SIG-M5 (cell line): ENCODE measurements around the gene LRP1.

Experiments used
- DNase-seq: peaks from one replicate; lab custom pipeline; 2025; lab: John Stamatoyannopoulos, UW

The LRP1 gene

GRCh38 chr12:57175428-57176138, 47.3 kb downstream of the LRP1 start:
- no peak for DNase-seq

- no peak for DNase-seq
Observed at GRCh38 chr12:57176139-57176477, 47.8 kb downstream of the LRP1 start.

- DNase-seq: no peak
Observed at GRCh38 chr12:57176846-57177245, 48.6 kb downstream of the LRP1 start.

GRCh38 chr12:57177354-57177753, 49.1 kb downstream of the LRP1 start:
- DNase-seq: no peak

GRCh38 chr12:57178213-57178612, 49.9 kb downstream of the LRP1 start:
- no peak for DNase-seq

- DNase-seq: no peak
Observed at GRCh38 chr12:57179331-57180086, 51.2 kb downstream of the LRP1 start.

GRCh38 chr12:57180321-57180989, 52.2 kb downstream of the LRP1 start:
- DNase-seq: no peak

GRCh38 chr12:57181072-57181471, 52.8 kb downstream of the LRP1 start:
- no peak for DNase-seq

GRCh38 chr12:57181561-57182155, 53.4 kb downstream of the LRP1 start:
- DNase-seq: no peak

GRCh38 chr12:57182918-57183575, 54.8 kb downstream of the LRP1 start:
- no peak for DNase-seq

GRCh38 chr12:57183939-57184725, 55.8 kb downstream of the LRP1 start:
- DNase-seq: no peak

- DNase-seq: no peak
Observed at GRCh38 chr12:57185403-57185802, 57.1 kb downstream of the LRP1 start.

- no peak for DNase-seq
Observed at GRCh38 chr12:57185906-57186508, 57.7 kb downstream of the LRP1 start.

GRCh38 chr12:57187222-57188089, 59.2 kb downstream of the LRP1 start:
- no peak for DNase-seq

GRCh38 chr12:57188090-57188425, 59.8 kb downstream of the LRP1 start:
- DNase-seq: no peak

GRCh38 chr12:57190037-57190436, 61.8 kb downstream of the LRP1 start:
- no peak for DNase-seq

GRCh38 chr12:57190821-57191220, 62.5 kb downstream of the LRP1 start:
- no peak for DNase-seq

- DNase-seq: no peak
Observed at GRCh38 chr12:57191410-57191809, 63.1 kb downstream of the LRP1 start.

- no peak for DNase-seq
Observed at GRCh38 chr12:57192920-57193319, 64.6 kb downstream of the LRP1 start.

- DNase-seq: no peak
Observed at GRCh38 chr12:57193706-57194245, 65.5 kb downstream of the LRP1 start.
